ENCODE measurements around the gene IL18. TPM values are rescaled to one million over a fixed set of nuclear protein-coding genes. Genes with fewer than 3 reads are reported as not detected.
A peak's percentile ranks its signal among the peaks of the same experiment; 100 is the strongest.

Gene IL18
- total RNA-seq, 2 experiments from 2014 or later = 0.27 TPM; not detected in 1

DNA sequence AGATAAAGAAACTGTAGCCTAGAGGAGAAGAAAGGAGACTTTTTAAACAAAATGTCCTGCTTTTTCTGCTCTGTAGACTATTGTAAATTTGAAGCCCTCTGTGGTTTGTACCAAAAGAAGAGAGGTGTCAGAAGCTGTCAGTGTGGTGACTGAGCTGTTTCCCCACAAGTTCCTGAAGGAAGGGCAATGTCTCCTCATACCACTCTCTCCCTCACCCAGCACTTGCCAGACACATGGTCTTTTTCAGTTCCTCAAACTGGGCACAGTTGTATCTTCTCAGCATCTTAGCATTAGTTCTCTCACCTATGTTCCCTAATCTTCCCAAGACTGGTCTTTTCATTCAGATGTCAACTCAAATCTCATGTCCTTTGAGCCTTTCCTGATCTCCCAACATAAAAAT is 15.7 kb upstream of the IL18 start:
- intact Hi-C loops (cut with DNase I, micrococcal nuclease) = no loop called here

GRCh38 chr11:112178936-112179335 is 15.0 kb upstream of the IL18 start:
- Histone ChIP-seq H3K27me3 (ENCODE audit: control insufficient read depth in 1 of 2, insufficient read depth in 2 of 2, low read length in 2 of 2) (peaks cover 0 to 3% of the 10 kb centered on the region in 2 experiments), H3K9me3 (ENCODE audit: control insufficient read depth in 1 of 2, insufficient read depth in 1 of 2, low read length in 2 of 2) (no peaks in the 10 kb centered on the region), H3K4me1 (ENCODE audit: insufficient read depth, low read length) (peaks cover 3% of the 10 kb centered on the region), H3K36me3 (ENCODE audit: insufficient read depth, low read length) (no peaks in the 10 kb centered on the region), H3K4me3 (ENCODE audit: low read length) (no peak overlapping the region), H3K27ac (ENCODE audit: low read depth in 1 of 2, low read length in 2 of 2) (no peak overlapping the region)
- peaks cover 13% of the 10 kb centered on the region for H3K4me1 Mint-ChIP-seq (ENCODE audit: low read depth)
- H3K9me3 Mint-ChIP-seq = no peaks in the 10 kb centered on the region
- H3K27ac Mint-ChIP-seq = no peak overlapping the region
- CTCF ChIA-PET = no interaction called here
- H3K4me3 Mint-ChIP-seq = no peak overlapping the region
- intact Hi-C loops (cut with DNase I, micrococcal nuclease) = no loop called here
- ATAC-seq (ENCODE audit: poor library complexity) = no peak
- TF ChIP-seq, protein P1, sequence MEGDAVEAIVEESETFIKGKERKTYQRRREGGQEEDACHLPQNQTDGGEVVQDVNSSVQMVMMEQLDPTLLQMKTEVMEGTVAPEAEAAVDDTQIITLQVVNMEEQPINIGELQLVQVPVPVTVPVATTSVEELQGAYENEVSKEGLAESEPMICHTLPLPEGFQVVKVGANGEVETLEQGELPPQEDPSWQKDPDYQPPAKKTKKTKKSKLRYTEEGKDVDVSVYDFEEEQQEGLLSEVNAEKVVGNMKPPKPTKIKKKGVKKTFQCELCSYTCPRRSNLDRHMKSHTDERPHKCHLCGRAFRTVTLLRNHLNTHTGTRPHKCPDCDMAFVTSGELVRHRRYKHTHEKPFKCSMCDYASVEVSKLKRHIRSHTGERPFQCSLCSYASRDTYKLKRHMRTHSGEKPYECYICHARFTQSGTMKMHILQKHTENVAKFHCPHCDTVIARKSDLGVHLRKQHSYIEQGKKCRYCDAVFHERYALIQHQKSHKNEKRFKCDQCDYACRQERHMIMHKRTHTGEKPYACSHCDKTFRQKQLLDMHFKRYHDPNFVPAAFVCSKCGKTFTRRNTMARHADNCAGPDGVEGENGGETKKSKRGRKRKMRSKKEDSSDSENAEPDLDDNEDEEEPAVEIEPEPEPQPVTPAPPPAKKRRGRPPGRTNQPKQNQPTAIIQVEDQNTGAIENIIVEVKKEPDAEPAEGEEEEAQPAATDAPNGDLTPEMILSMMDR (IDR thresholded peaks at IDR 0.05) = no peak
- POLR2A ChIA-PET = no interaction called here
- no peaks in the 10 kb centered on the region for H3K36me3 Mint-ChIP-seq (ENCODE audit: low read depth)
- peaks cover 13% of the 10 kb centered on the region for H3K27me3 Mint-ChIP-seq
- DNase-seq = no peak

More for the DNA sequence above, 15.7 kb upstream of the IL18 start:
- Histone ChIP-seq H3K9me3 (ENCODE audit: control insufficient read depth in 1 of 2, insufficient read depth in 1 of 2, low read length in 2 of 2) (no peaks in the 10 kb centered on the region), H3K4me3 (ENCODE audit: low read length) (no peak overlapping the region), H3K4me1 (ENCODE audit: insufficient read depth, low read length) (peaks cover 3% of the 10 kb centered on the region), H3K36me3 (ENCODE audit: insufficient read depth, low read length) (no peaks in the 10 kb centered on the region), H3K27me3 (ENCODE audit: control insufficient read depth in 1 of 2, insufficient read depth in 2 of 2, low read length in 2 of 2) (peaks cover 0 to 3% of the 10 kb centered on the region in 2 experiments), H3K27ac (ENCODE audit: low read depth in 1 of 2, low read length in 2 of 2) (no peak overlapping the region)
- peaks cover 12% of the 10 kb centered on the region for H3K4me1 Mint-ChIP-seq (ENCODE audit: low read depth)
- ChIA-PET POLR2A (no interaction called here), CTCF (no interaction called here)
- ATAC-seq (ENCODE audit: poor library complexity) (no peak), DNase-seq (peak in 3 of 14 experiments; percentile 7 to 45 (median 28))
- H3K36me3 Mint-ChIP-seq (ENCODE audit: low read depth) = no peaks in the 10 kb centered on the region
- TF ChIP-seq, protein P1 (IDR thresholded peaks at IDR 0.05) = no peak
- no peaks in the 10 kb centered on the region for H3K9me3 Mint-ChIP-seq
- H3K27ac Mint-ChIP-seq = no peak overlapping the region
- H3K4me3 Mint-ChIP-seq = no peak overlapping the region
- peaks cover 11% of the 10 kb centered on the region for H3K27me3 Mint-ChIP-seq

- Mint-ChIP-seq H3K27ac (no peak overlapping the region), H3K4me1 (ENCODE audit: low read depth) (peaks cover 13% of the 10 kb centered on the region), H3K9me3 (no peaks in the 10 kb centered on the region), H3K27me3 (peaks cover 13% of the 10 kb centered on the region), H3K4me3 (no peak overlapping the region), H3K36me3 (ENCODE audit: low read depth) (no peaks in the 10 kb centered on the region)
- peaks cover 3% of the 10 kb centered on the region for H3K4me1 ChIP-seq (ENCODE audit: insufficient read depth, low read length)
- H3K36me3 ChIP-seq (ENCODE audit: insufficient read depth, low read length) = no peaks in the 10 kb centered on the region
- DNase-seq (no peak), ATAC-seq (ENCODE audit: poor library complexity) (no peak)
- H3K27me3 ChIP-seq (ENCODE audit: control insufficient read depth in 1 of 2, insufficient read depth in 2 of 2, low read length in 2 of 2) = peaks cover 0 to 3% of the 10 kb centered on the region in 2 experiments
- ChIA-PET POLR2A (no interaction called here), CTCF (no interaction called here)
- H3K27ac ChIP-seq (ENCODE audit: low read depth in 1 of 2, low read length in 2 of 2) = no peak overlapping the region
- TF ChIP-seq, protein P1 (IDR thresholded peaks at IDR 0.05) = no peak
- intact Hi-C loops (cut with DNase I, micrococcal nuclease) = no loop called here
- H3K4me3 ChIP-seq (ENCODE audit: low read length) = no peak overlapping the region
- H3K9me3 ChIP-seq (ENCODE audit: control insufficient read depth in 1 of 2, insufficient read depth in 1 of 2, low read length in 2 of 2) = no peaks in the 10 kb centered on the region
Observed at GRCh38 chr11:112178428-112178827, 14.5 kb upstream of the IL18 start.

All from CD4-positive, alpha-beta T cell (primary cell).